Embryonic facial prominence (tissue), 1 donor: Measurements from ENCODE around the gene SPIRE1.
"Not testable (repeated sequence)": the region's sequence is repeated elsewhere in the genome, so short reads cannot be mapped to it uniquely, and the experiment has no call there.

Source experiments
- DNase-seq: peaks from one replicate; pipeline ENCODE4 v3.0.0-alpha.2; 2016; ENCODE audit errors: extremely low spot score

Gene SPIRE1

DNA sequence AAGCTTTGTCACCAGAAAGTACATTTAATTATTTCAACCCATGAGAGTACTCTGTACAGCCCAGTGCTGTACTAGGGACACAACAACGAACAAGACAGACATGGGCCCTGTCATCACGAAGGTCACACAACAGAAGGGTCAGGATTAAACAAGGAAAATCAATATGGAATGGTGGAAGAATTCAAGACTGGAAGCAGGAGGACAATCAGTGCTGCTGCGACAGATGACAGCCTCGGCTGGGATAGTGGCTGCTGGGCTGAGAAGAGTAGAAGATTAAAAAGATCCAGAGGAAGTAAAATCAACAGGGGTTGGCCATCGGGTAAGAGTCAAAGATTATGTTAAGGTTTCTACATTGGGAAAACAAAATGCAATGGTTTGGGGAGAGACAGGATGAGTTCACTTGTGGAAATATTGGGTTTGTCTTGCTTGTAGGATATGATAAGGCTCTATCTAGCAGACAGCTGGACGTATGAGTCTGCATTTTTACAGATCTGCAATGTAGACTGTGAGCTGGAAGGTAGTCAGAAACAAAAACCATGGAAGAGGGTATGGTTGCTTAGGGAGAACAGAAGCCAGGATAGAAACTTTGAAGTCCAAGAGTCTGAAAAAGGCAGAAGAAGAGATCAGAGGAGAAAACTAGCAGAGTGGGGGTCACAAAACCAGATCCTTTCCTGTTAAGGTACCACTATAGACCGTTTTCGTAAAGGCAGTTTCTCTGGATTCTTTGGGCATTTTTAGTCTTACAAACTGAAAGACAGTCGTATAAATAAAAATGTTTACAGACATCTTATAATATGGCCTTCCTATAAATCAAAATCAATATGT is 166.1 kb downstream of the SPIRE1 start:
- DNase-seq, result no peak

DNA sequence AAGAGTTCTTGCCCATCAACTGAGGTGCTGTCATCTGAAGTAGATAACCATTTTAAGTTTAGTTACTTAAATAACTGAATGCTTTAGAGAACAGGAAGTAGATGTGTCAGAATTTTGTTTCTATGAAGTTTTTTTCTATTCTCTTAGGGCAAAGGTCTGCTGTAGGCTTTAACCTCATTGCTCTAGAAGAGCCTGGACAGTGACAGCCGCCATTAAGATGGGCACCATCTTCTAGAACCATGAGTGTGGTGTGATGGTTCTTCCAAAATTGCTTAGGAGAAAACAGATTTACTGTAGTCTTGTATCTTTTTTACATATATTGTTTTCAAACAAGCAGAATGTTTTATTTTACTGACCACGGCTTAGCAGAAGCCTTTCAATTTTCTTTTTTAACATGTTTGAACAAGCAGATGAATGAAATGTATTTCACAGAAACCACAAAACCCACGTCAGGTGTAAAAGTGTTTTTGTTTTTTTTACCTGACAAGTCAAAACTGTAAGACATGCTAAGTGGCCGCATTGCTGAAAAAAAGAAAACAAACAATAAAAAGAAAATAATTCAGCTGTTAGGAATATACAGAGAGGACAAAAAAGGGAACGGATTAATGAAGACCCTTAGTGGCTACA is 172.3 kb downstream of the SPIRE1 start:
- DNase-seq, result no peak

DNA sequence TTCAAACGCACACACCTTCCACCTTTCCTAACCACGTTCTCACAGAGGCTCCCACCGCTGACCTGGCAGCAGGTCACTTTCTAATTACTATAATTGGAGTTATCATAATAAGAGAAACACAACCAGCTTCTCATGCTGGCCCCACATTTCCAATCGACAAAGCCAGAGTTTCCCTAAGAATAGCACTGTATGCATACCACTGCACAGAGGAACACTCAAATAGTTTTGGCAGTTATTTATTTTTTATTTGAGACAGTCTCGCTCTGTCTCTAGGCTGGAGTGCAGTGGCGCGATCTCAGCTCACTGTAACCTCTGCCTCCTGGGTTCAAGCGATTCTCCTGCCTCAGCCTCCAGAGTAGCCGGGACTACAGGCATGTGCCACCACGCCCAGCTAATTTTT is 176.0 kb downstream of the SPIRE1 start:
- not testable (repeated sequence) for DNase-seq

DNA sequence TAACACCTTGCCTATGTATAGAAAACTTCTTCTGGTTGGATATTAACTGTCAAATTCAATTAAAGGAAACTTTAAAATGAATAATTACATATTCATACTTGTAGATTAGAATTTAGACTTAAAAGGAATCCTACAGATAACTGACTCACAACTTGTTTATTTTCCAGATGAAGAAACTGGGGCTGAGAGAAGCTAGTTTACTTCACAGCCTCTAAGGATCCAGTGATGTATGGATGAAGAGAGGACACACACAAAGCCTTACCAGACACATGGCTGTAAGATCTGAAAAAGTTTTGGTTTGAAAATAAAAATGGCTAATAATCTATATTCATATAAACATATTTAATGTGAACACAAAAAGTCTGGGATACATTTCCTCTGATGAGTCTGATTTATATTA is 177.9 kb downstream of the SPIRE1 start:
- no peak for DNase-seq

DNA sequence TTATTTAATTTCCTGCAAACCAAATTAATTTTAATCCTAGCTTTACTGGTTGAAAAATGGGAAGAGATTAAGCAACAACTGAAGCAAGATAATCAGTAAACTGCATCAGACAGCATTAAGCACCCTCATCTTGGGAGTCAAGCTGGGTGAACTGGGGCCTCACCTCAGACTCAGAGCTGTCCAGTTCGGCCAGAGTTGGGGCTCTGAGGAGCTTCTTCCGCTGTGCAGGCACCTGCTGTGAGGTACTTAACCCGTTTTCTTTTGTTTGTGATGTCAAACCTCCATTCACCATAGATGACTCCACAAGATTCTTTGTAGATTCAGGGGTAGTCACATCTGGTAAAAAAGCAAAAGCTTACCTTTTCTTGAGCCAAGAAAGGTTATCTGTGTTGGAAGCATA is 178.4 kb downstream of the SPIRE1 start:
- DNase-seq, result no peak

DNA sequence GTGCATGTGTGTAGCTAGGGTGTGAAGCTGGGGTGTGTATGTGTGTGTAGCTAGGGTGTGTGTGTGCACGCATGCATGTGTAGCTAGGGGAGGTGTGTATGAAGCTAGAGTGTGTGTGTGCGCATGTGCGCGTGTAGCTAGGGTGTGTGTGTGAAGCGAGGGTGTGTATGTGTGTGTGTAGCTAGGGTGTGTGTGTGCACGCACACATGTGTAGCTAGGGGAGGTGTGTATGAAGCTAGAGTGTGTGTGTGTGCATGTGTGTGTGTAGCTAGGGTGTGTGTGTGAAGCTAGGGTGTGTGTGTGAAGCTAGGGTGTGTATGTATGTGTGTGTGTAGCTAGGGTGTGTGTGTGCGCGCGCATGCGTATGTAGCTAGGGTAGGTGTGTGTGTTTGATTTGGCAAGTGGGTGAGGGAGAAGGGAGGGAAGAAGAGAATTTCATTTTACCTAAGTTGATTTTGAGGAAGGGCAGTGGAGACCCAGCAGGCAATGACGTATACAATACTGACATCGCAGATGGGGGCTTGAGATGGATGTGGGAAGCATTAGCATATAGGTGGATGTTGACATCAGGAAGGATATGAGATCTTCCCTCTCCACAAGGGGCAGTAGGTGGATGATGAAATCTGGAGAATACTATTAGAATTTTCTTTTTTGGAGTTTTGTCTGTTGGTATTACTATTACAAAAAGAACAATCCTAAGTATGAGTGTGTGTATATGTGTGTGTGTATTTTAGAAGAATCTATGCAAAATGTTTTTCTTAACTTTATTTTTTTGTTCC is 179.4 kb downstream of the SPIRE1 start:
- no peak for DNase-seq

DNA sequence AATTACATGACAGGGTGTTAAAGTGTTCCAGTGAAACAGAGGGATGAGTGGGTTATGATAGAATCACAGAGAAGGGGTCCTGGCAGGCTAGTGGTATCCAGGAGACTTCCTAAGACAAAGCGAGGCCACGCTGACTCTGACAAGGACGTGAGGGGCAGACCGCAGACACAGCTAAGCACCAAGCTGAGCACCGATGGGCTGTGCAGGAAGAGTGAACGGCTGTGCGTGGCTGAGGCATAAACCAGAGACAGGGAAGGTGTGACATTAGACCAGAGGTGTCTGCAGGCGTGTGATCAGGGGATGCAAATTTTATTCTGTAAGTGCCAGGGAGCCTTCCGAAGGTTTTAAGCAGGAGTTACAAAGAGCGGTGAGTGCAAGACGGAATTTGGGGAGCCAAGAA is 180.3 kb downstream of the SPIRE1 start:
- no peak for DNase-seq

DNA sequence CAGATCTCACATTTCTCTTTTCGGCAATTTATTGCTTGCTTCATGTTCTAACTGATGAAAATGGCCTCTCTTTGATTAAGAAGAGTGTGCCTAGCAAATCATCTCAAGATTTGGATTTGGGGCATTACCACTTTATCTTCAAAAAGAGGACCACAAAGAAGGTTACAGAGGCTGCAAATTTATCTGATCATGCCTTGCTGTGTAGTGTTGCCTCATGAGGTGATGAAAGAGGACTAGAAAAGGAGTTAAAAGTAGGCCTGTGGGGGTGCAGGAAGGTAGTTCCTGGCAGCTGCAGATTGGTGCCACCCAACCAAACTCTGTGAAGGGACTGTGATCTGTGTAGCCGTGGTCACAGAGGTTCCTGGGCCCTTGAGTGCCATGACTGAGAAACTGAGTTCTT is 181.0 kb downstream of the SPIRE1 start:
- DNase-seq, result no peak

DNA sequence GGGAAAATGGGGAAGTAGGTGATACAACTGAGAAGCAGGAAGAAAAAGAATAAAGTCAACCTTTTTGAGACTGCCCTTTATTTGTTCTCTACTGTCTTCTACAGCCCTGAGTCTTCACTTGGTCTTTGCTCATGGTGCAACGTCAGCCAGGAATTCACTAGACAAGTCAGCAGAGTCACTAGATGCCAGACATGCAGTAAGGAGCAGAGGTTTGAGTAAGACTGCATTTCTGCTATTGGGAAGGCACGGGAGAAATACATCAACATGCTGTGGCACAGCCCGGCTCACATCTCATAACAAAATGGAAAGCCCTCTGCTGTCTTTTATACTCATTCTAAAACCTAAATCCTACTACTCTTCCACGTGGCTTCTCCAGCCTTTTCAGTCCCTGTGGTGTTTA is 183.0 kb downstream of the SPIRE1 start:
- no peak for DNase-seq

DNA sequence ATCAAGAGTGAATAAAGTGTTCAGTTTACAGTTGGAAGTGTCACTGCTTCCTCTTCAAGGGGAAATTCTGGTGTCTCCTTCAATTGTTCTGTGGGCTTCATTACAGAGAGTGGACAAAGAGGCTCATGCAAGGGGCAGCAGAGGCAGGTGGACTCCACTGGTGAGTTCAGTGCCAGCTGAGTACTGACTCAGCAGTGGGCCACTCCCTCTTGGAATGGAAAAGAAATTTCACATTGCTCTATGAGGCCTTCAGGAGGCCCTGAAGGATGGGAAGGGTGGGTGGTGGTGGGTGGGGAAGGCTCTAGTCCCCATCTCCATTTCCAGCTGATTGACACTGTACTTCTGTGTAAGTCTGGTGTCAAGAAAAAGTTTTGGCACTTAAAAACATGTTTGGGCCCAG is 183.8 kb downstream of the SPIRE1 start:
- DNase-seq, result no peak

DNA sequence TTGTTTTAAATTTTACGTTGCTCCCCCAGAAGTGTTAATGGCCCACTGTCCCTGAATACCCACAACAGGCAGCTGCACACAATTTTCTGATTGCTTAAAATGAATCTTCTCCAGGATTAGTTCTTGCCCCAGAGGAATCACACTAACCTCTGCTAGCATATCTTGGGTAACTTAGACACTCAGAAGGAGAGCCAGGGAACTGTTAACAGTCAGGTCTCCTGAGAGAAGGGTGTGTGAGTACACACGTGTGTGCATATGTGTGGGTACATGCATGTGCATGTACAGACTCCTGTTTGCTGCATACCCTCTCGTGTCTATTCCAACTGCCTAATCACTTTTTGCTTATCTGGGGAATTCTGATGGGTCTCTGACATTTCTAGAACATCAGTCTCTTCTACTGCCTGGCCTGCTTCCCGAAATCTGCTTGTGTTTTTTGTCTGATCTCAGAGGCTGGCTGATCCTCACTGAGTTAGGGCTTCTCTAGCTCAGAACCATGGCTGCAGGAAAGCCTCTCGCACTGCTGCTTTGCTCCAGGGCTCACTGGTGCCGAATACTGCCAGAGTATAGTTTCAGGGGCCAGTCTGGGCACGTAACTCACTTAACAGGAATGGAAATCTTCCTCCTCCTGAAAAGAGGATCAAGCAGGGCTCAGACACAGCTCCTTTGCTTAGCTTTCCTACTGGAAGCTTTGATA is 187.4 kb downstream of the SPIRE1 start:
- no peak for DNase-seq

DNA sequence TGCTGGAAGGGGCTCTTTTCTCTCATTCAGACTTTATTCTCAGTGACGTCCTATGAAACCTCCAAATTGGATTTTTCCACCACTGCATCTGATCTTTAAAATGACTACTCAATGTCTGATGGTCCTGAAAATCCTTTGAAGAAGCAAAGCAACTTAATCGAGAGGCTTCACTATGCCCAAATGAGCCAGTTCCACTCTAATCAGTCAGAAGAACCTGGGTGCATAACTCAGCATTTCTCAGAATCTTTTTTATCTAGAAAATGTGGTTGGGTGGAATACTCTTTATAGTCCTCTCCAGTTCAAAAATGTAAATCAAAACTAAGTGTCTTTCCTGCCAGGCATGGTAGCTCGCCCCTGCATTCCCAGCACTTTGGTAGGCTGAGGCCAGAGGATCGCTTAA is 189.5 kb downstream of the SPIRE1 start:
- DNase-seq, result no peak

DNA sequence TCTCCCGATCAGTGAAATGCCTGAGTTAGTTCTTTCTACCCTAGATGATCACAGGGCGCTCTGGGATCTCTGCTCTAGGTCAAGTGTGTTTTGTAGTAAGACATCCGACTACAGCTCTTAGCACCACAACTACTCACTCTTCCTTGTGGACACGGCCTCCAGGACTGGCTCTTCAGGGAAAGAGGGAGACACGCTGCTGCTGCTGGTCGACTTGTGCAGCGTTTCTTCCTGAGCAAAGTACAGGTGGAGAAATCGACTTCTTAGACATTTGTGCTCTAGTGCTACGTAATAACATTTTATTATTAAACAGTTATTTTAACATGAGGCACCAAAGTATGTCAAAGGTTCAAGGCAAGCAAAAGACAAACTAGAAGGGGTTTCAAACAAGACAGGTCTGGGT is 193.2 kb downstream of the SPIRE1 start:
- no peak for DNase-seq

DNA sequence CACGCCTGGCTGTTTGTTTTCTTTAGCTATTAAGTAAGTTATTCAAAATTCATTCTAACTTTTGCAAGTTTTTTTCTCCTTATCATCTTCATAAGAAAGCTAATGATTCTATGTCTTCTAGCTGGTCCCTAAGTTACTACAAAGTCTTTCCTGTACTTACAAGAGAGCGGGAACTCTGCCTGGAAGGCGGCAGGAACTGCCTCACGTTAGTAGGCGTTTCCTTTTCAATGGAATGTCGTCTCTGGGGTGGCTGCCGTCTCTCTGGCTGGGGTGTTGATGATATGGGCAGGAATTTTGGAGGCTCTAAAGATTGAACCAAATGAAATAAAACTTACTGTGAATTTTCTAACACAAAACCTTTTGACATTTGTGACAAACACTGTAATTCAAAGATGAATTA is 194.7 kb downstream of the SPIRE1 start:
- no peak for DNase-seq

DNA sequence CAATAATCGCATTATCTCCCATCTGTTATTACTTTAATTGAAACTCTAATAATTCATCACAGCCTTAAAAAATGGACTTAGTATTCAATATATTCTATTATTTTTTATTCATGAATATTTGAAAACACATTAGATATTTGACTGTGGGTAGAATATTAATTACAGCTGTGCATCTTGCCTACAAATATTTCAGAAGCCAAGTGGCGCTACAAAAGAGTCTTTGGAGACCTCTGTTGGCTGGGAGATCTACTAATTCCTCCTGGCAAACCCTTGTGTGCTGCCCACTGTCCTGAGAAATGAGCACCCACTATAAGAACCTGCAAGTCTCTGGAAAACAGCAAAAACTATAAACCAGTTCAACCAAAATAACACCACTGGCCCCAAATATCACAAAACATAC is 195.7 kb downstream of the SPIRE1 start:
- no peak for DNase-seq

DNA sequence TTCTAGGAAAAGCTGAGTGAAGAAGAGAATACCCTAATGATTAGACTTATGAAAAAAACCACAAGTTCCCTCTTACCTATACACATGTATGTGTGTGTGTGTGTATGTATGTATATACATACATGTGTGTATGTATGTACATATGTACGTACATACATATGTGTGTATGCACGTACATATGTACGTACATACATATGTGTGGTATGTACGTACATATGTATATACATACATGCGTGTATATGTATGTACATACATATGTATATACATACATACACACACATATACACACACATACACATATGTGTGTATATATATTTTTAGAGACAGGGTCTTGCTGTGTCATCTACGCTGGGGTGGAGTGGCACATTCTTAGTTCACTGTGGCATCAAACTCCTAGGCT is 196.6 kb downstream of the SPIRE1 start:
- no peak for DNase-seq

DNA sequence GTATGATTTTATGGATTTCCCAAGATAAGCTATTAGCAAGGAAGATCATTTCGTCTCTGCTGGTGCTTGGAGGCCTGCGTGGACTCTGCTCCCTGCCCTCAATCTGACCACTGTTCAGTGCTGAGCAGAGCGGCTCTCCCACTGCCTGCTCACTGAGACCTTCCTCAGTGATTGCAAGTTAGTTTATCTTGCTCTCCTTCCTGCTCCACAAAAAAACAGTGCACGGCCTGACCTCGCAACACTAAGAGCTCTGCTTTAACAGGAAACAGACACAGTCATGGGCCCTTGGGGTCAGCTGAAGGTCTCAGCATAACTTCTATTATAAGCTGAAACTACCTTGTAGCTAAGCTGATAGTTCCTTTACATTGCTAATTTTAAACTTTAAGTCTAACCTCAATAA is 197.0 kb downstream of the SPIRE1 start:
- DNase-seq, result no peak

DNA sequence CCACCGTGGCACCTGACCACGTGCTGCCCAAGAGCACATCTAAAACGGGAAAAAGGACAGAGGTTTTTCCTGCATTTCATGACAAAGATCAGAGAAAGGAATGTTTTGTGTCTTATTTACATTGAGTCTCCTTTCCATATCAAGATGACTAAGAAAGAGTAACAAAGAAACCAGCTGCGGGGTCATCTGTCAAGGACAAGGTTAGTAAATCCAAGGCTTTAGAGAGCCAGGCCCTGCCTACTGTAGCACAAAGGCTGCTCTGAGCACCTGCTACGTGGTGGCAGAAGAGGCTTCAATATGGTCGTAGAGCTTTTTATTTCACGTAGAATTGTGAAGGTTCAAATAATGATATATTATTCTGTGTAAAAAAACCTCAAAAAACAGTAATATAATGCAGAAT is 199.1 kb downstream of the SPIRE1 start:
- DNase-seq, result no peak

DNA sequence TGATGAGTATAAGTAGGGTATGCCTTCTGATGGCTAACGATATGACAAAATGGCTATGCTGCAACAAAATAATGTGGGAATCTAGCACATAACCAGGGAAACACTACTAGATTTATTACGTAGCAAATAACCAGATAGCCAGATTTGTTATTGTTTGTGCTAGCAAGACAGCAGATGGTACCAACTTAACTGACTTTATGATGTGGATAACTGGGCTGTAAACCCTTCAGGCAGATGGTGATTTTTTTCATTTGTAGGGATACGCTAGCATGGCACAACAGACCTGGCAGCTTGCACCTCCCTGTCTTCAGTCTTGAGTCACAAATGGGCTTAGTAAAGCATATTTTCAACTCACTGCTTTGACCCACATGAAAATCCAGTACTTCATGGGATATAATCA is 201.5 kb downstream of the SPIRE1 start:
- DNase-seq, result no peak

DNA sequence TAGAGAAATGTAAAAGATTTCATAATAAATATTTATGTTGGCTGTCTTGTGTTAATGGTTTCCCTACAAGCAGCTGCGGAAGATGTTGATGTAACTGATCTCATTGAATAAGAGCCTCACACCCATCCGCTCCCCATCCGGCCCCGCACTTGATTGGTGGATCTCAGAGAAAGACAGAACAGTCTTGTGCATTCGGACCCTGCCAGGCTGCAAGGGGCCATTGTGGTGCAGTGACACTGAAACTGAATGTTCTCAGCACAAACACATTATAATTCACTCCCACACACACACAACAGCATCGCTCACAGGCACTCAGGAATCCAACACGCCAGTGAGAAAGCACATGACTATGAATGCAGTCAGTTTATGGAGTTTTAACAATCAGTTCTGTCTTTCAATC is 202.4 kb downstream of the SPIRE1 start:
- DNase-seq, result no peak

DNA sequence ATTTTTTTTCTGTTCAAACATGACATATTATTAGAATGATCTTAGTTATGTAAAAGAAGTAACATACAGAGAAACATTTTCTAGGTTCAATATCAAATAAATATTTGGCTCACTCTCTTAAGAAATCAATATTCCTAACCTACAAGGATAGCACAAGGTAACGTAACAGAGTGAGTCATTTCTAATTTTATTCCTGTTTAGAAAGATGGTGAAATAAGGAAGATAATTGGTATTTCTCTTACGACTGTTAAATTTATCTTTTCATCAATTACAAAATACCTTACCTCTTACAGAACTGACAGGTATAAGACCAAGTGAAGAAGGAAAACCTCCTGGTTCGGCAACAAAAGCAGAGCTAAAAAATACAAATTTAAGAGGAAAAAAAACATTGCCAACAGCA is 205.1 kb downstream of the SPIRE1 start:
- DNase-seq, result no peak

DNA sequence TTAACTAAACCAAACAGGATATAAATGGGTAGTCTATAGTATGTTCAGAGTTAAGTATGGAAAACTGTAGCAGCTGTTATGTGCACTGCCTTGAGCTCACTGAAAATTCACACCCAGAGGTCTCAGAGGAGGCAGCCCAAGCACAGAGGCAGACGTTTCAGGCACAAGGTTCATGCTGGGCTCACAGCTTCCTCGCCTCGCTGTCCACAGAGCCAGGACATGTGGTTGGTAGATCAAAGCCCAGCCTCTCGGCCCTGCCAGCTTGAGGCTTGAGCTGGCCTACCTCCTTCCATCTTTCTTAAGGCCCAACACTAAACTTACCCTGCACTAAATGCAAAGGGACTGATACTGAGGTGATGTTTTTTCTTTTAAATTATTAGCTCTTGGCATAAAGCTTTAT is 206.5 kb downstream of the SPIRE1 start:
- DNase-seq, result no peak
